ENCODE data around the gene EFCAB6.

GRCh38 chr22:43620197-43620596 is 191.9 kb downstream of the EFCAB6 start:
- TF ChIP-seq POLR2A (IDR thresholded peaks at IDR 0.05): no peak
- TF ChIP-seq POLR2AphosphoS5 (IDR thresholded peaks at IDR 0.05): no peak
